ENCODE data around the gene PTH2.
"Not testable (repeated sequence)": the region's sequence is repeated elsewhere in the genome, so short reads cannot be mapped to it uniquely, and the experiment has no call there.

Gene PTH2

DNA sequence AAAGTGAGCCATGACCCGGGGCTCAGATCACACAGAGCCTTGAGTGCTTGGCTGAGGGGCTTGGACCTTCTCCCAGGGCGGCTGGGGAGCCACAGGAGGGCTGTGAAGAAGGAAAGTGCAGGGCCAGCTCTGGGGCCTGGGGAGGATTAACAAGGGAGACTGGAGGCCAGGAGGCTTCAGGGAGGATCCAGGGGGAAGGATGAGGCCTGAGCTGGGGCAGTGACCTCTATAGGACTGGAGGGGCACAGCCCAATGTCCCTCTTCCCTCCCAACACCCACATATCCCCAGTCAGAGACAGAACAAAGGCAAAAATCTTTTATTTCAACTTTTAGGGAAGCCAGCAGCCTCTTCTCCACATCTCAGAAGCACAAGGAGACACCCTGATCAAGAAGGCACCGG, 22.8 kb upstream of the PTH2 start:
- TF ChIP-seq, protein P1, sequence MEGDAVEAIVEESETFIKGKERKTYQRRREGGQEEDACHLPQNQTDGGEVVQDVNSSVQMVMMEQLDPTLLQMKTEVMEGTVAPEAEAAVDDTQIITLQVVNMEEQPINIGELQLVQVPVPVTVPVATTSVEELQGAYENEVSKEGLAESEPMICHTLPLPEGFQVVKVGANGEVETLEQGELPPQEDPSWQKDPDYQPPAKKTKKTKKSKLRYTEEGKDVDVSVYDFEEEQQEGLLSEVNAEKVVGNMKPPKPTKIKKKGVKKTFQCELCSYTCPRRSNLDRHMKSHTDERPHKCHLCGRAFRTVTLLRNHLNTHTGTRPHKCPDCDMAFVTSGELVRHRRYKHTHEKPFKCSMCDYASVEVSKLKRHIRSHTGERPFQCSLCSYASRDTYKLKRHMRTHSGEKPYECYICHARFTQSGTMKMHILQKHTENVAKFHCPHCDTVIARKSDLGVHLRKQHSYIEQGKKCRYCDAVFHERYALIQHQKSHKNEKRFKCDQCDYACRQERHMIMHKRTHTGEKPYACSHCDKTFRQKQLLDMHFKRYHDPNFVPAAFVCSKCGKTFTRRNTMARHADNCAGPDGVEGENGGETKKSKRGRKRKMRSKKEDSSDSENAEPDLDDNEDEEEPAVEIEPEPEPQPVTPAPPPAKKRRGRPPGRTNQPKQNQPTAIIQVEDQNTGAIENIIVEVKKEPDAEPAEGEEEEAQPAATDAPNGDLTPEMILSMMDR (conservative IDR thresholded peaks at IDR 0.05), result no peak
- no peak for TF ChIP-seq ZFX (IDR thresholded peaks at IDR 0.05)
- no peak overlapping the region for H3K27ac ChIP-seq

DNA sequence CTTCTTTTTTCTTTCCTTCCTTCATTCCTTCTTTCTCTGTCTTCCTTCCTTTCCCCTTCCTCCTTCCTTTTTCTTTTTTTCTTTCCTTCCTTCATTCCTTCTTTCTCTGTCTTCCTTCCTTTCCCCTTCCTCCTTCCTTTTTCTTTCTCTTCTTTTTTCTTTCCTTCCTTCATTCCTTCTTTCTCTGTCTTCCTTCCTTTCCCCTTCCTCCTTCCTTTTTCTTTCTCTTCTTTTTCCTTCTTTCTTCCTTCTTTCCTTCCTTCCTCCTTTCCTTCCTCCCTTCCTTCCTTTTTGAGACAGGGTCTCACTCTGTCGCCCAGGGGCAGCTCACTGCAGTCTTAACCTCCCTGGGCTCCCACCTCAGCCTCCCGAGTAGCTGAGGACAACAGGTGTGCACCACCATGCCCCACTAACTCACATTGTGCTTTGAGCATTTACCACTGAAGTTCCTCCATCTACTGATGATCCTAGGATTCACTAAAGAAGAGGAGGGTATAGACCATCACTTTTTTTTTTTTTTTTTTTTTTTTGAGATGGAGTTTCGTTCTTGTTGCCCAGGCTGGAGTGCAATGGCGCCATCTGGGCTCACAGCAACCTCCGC, 21.0 kb upstream of the PTH2 start:
- not testable (repeated sequence) for H3K27ac ChIP-seq

DNA sequence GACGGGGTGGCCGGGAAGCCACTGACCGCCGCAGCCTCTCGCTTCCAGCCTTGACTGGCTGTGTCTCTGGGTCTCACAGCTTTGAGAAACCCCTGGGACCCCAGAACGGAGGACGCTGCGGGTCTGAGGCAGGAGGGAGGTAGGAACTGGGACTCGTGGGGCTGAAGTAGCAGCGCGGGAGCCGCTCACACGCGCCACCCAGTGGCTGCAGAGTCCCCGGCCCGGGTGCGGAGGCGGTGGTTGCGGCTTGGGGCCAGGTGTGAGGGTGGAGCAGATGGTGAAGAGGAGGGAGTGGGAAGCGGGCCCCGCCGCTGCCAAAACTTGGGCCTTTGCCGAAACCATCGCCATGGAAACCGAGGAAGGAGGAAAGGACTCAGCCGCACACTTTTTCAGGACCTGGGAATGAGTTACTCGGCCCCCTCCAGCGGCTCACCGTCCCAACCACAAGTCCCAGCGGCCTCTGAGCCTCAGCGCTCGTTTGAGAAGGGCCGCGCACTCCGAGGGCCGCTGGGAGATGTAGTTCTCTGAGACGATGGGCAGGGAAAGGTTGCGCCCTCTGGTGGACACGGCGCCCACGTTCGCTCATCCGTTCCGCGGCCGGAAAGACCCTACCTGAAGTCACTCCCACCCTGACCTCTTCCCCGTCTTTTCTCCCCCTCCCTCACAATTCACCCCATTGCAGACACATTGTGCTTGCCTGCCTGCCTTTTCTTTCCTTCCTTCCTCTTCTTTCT, 20.3 kb upstream of the PTH2 start:
- TF ChIP-seq, protein P1 (conservative IDR thresholded peaks at IDR 0.05), result peak; percentile 99
- TF ChIP-seq ZFX (IDR thresholded peaks at IDR 0.05), result no peak
- H3K27ac ChIP-seq, result peak overlapping the region; percentile 61

DNA sequence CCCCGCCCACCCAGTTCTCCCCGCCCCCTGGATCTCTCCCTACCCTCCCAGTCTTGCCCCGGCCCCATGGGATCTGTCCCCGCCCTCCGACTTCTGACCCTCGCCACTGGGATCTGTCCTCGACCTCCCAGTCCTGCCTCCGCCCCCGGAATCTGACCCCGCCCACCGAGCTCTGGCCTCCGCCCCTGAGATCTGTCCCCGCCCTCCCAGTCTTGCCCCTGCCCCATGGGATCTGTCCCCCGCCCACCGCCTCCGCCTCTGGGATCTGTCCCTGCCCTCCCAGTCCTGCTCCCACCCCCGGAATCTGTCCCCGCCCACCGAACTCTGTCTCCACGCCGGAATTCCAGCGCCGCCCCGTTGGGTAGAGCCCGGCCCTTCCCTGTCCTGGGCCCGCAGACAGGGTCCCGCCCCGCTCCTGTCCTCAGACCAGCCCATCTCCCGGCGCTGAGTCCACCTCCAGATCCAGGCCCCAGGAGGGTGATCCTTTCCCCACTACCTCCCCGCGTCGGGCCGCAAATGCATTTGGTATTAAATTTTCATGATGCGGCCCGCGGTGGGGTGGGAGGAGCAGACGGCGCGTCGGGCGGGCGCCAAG, 19.6 kb upstream of the PTH2 start:
- TF ChIP-seq, protein P1 (conservative IDR thresholded peaks at IDR 0.05), result no peak
- TF ChIP-seq ZFX (IDR thresholded peaks at IDR 0.05), result no peak
- peak overlapping the region; percentile 61 for H3K27ac ChIP-seq

DNA sequence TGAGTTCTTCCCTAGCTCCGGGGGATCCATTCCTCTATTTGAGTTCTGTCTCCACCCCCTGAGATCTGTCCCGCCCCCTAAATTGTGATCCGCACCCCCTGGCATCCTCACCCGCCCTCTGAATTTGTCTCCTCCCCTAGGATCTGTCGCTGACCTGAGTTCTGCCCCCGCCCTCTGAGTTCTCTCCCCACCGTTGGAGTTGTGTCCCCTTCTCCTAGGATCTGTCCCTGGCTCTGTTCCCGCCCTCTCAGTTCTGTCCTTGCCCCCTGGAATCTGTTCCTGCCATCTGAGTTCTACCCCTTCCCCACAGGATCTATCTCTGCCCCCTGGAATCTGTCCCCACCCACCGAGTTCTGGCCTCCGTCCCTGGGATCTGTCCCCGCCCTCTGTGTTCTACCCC, 19.1 kb upstream of the PTH2 start:
- H3K27ac ChIP-seq, result no peak overlapping the region
- no peak for TF ChIP-seq ZFX (IDR thresholded peaks at IDR 0.05)
- TF ChIP-seq, protein P1 (conservative IDR thresholded peaks at IDR 0.05), result no peak

DNA sequence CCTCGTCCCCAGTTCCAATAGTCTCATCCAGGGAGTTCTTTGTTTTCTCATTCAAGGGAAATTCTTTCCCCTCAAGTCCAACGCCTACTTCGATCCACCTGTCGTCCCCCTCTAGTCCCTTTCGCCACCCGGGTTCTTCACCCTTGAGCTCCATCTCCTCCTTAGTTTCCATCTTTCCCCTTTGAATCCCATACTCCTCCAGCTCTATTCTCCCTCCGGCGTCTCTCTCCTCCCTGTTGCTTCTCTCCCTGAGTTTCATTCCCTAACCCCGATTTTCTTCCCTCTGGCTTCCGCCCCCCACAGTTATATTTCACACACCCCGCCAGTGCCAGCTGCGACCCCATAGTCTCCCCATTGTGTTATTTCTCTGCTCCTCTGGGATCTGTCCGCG, 18.7 kb upstream of the PTH2 start:
- TF ChIP-seq, protein P1 (conservative IDR thresholded peaks at IDR 0.05), result no peak
- TF ChIP-seq ZFX (IDR thresholded peaks at IDR 0.05), result no peak
- no peak overlapping the region for H3K27ac ChIP-seq

DNA sequence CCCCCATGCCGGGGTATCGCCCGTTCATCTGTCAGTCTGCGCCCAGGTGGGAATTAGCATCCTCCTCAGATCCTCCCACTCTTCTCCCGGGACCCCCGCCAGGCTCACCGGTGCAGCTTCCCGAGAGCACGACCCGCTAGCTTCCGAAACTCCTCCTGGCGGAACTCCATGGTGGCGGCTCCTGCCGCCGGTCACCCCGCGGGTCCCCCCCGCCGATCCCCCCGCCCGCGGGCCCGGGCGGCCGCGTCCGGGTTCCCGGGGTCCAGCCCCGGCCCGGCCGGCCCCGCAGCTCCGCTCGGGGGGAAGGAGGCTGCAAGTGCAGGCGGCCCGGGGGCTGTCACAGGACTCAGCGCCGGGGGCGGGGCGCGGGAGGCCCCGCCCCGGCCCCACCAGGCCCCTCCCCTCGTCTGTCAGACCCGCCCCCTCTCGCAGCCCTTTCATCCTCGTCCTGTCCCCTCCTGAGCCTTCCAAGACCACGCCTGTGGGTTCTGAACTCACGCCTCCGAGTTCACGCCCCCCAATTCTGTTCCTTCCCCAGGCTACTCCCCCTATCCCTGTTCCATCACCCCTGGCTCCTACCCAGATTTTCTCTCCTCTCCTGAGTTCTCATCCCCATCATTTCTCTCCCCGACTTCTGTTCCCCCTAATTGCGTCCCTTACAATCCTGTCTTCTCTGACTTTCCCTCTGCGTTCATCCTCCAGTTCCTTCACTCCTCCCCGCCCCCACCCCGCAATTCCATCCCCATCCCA, 18.1 kb upstream of the PTH2 start, which contains the start of gene SLC17A7:
Gene SLC17A7 (minus strand): TSS at position 318 of the 750 bp plus-strand sequence. CDS start 148 bp downstream, at position 170.
- no peak for TF ChIP-seq ZFX (IDR thresholded peaks at IDR 0.05)
- TF ChIP-seq, protein P1 (conservative IDR thresholded peaks at IDR 0.05), result no peak
- no peak within 1 kb of the TSS for H3K27ac ChIP-seq

Measured in C4-2B (cell line).